HUDEP-2 (cell line): ENCODE data around the gene TEDC1.

ENCODE experiments used
- DNase-seq, 76 experiments: peaks; one replicate each; lab custom pipeline; 2025; ENCODE audit not compliant: unreplicated experiment in 76 of 76; lab: John Stamatoyannopoulos, UW

TEDC1 gene

DNA sequence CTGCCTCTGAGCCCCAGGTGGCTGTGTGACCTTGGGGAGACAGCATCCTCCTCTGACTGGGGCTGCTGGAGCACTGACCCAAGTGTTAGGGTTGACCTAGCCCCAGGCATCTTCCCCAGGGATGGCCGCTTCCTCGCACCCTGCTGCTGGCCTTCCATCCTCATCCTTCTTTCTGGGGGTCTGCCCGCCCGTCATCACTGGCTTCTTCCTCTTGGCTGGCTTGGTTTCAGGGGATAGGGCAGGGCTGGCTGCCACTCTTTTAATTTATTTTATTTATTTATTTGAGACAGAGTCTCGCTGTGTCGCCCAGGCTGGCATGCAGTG lies 3.5 kb downstream of the TEDC1 start:
- no peak for DNase-seq

GRCh38 chr14:105495101-105495989 lies 4.3 kb downstream of the TEDC1 start:
- DNase-seq, result no peak

DNA sequence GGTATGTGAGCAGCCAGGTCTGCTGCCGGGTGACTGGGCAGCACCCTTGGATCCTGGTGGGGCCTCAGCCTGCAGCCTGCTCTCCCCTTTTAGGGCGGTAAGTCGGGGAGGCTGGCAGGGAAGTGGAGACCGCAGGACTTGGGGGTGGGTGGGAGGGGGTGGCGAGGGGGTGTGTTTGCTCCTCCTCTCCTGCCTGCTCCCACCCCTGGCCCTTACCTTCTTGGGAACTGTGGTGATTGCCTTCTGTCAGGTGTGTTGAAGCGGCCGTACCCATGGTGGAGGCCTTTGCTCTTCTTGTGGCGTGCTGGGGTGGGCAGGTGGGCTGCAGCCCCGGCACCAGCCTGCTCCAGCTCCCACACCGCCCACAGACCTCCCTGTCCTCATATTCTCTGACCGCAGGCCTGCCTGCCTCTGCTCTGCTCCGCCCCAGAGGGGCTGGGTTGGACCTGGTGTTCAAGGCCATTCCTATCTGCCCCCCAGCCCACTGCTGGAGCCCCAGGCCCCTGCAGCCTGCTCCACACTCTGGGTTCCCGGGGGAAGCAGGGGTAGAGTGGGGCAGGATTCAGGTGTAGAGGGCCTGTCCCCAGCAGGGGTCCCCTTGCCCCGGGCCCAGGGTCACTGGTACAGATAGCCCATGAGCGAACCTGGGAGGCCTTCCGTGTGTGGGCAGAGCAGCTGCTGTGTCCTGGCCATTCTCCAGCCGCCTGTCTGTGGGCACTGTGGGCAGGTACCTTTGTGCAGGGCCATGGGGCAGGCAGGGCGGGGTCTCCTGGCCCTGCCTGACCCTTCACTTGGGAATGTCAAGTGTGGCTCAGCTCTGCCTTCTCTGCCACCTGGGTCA lies 5.2 kb downstream of the TEDC1 start:
- DNase-seq, result no peak

- no peak for DNase-seq
These were observed 6.0 kb downstream of the TEDC1 start for GRCh38 chr14:105496831-105497591.

GRCh38 chr14:105497671-105498429 lies 6.8 kb downstream of the TEDC1 start:
- DNase-seq, result no peak

GRCh38 chr14:105498430-105499255 lies 7.6 kb downstream of the TEDC1 start:
- no peak for DNase-seq

GRCh38 chr14:105499256-105500035 lies 8.4 kb downstream of the TEDC1 start:
- DNase-seq, result no peak

- no peak for DNase-seq
These were observed 9.1 kb downstream of the TEDC1 start for GRCh38 chr14:105500036-105500725.

DNA sequence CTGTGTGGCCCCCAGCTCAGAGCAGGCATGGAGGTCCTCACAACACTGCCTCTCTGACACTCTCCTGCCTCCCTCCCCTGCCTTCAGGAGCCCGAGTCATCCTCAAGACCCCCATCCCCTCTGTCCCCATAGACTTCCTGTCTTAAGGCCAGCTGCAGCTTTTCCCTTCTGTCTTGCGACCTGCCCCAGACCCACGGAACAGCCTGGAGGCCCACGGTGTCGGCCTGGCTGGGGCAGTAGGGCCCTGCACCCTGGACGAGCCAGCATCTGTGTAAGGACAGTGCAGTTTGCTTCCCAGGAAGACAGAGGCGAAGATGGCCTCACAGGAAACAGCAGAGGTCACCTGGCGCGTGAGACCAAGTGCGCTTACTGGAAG lies 9.7 kb downstream of the TEDC1 start:
- DNase-seq, result no peak

GRCh38 chr14:105501504-105502291 lies 10.7 kb downstream of the TEDC1 start:
- DNase-seq, result no peak

GRCh38 chr14:105502446-105503295 lies 11.6 kb downstream of the TEDC1 start:
- no peak for DNase-seq

- DNase-seq, result no peak
These were observed 12.2 kb downstream of the TEDC1 start for GRCh38 chr14:105503296-105503640.

DNA sequence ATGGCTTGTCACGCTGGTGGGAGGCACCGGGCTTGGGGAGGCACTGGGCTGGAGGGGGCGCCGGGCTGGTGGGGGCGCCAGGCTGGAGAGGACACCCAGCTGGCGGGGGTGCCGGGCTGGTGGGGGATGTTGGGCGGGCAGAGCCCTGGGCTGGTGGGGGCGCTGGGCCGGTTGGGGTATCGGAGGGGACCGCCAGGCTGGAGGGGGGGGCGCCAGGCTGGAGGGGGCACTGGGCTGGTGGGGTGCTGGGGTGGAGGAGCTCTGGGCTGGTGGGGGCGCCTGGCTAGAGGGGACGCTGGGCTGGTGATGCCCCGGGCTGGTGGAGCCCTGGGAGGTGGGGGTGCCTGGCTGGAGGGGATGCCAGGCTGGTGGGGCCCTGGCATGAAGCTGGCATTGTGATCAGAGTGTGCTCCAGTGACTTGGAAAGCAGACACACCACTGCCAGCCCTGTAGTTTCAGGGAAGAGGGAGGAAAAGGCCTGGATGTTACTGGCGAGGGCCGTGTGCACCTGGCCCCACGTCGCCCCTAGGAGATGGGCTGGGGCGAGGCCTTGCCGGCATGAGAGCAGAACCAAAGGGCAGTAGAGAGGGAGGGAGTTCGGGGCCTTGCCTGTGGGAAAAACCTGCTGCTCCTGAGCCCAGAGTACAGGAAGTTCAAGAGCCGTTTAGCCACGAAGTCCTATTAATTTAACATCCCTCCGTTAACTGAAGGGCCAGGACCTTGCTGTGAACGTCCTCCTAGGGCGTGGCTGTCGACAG lies 13.1 kb downstream of the TEDC1 start:
- DNase-seq, result no peak

- no peak for DNase-seq
These were observed 14.1 kb downstream of the TEDC1 start for GRCh38 chr14:105505101-105505500.

GRCh38 chr14:105507247-105507646 lies 16.2 kb downstream of the TEDC1 start:
- no peak for DNase-seq

GRCh38 chr14:105508069-105508468 lies 17.0 kb downstream of the TEDC1 start:
- DNase-seq, result no peak
